ENCODE data around the gene POLR3E.

POLR3E gene

DNA sequence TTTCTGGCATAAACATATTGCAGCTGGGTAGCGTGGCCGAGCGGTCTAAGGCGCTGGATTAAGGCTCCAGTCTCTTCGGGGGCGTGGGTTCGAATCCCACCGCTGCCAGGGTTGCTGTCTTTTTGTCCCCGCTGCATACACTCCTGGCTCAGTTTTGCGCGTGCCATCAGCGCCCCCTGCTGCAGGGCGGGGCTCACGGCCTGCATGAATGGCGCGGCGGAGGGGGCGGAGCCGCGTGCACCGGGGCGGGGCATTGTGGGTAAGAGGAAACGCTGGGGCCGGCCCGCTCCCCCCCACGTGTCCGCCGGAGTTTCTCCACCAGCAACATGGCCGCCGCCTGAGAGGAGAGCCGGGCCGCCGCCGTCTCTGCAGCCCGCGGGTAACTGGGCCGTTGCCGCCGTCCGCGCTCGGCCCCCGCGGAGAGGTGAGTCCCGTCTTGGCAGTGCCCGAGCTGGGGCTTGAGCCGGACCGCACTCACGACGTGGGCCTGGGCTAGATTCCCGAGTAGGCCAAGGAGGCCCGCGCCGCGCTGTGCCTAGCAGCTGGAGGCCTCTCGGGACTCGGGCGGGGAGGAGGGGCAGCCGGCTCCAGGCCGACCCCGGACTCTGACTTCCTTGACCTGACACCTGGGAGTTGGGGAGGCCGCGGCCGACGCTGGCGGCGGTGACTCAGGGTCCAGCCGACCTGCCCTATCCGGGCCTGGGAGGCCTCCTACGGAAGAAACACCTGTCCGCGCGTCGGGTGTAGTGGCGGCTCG lies at the start of gene POLR3E:
TSS of gene POLR3E (plus strand) at position 296 of the 757 bp plus-strand sequence. CDS start 5,560 bp downstream, outside the sequence.
- DNase-seq (ENCODE audit: low read depth): peak; percentile 100

DNA sequence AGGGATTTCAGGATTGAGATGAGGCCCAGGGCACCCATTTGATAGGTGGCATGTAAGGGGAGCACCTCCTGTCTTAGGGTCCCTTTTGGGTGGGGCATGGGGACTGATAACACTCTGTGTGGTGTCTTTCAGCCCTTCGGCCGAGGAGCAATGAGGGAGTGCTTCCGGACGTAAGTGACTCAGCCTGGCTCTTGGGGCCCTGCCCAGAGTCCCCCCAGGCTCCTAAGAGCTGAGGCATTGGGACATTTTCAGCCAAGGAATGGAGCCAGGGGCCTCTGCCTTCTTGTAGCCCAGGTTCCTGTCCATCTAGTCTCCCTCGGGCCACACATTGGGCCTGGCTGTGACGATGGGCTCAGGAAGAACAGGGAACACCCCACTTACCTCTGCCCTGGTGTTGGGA lies 46.7 kb upstream of the POLR3E start:
- no peak for DNase-seq (ENCODE audit: low read depth)

DNA sequence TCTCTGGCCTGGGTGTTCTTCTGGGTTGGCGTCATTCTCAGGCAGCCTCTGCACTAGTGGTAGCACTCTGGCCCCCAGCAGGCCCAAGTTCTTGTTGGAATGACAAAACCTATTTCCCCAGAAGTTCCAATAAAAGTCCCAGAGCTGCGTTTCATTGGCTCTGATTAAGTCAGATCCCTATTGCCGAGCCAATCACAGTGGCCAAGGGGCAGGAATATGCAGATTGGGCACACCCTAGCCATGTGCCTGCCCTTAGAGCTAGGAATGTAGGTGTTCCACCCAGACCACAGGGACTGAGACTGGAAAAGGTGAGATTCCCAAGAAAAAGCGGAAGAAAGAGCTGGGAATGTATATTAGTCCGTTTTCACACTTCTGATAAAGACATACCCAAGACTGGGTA lies 44.9 kb upstream of the POLR3E start:
- no peak for DNase-seq (ENCODE audit: low read depth)

GRCh38 chr16:22253272-22253671 lies 43.9 kb upstream of the POLR3E start:
- no peak for DNase-seq (ENCODE audit: low read depth)

GRCh38 chr16:22255335-22255734 lies 41.9 kb upstream of the POLR3E start:
- no peak for DNase-seq (ENCODE audit: low read depth)

DNA sequence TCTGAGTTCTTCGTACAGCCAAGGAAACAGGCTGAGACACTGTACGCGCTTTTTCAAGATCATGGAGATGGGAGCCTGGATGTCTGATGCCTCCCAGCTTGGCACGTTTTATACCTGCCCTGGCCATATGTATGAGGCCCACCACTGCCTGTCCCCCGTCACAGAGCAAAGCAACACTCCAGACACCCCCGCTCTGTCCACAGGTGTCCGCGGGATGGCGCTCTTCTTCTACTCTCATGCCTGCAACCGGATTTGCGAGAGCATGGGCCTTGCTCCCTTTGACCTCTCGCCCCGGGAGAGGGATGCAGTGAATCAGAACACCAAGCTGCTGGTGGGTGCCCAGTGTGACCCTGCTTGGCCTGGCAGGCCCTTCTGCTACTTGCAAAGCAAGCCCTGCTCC lies 39.8 kb upstream of the POLR3E start:
- DNase-seq (ENCODE audit: low read depth): no peak

- no peak for DNase-seq (ENCODE audit: low read depth)
These were observed 36.7 kb upstream of the POLR3E start for GRCh38 chr16:22260490-22260889.

GRCh38 chr16:22262460-22262859 lies 34.7 kb upstream of the POLR3E start:
- DNase-seq (ENCODE audit: low read depth): no peak

DNA sequence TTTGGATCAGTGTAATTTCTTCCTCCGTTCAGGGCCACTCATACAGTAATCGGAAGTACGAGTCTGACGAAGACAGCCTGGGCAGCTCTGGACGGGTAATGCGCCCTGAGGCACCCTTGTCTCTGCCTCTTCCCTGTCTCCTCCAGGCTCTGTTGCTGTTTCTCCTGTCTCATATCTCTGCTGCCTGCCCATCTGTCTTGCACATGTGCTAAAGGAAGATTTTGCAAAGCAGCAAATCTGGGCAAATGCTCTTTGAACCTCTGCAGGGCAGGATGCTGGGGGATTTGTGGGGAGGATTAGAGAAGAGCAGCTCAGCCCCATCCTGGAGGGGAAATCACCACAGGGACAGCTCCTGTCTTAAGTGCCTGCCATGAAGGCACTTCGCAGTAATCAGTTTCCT lies 32.4 kb upstream of the POLR3E start:
- DNase-seq (ENCODE audit: low read depth): no peak

- DNase-seq (ENCODE audit: low read depth): no peak
These were observed 31.9 kb upstream of the POLR3E start for GRCh38 chr16:22265351-22265750.

DNA sequence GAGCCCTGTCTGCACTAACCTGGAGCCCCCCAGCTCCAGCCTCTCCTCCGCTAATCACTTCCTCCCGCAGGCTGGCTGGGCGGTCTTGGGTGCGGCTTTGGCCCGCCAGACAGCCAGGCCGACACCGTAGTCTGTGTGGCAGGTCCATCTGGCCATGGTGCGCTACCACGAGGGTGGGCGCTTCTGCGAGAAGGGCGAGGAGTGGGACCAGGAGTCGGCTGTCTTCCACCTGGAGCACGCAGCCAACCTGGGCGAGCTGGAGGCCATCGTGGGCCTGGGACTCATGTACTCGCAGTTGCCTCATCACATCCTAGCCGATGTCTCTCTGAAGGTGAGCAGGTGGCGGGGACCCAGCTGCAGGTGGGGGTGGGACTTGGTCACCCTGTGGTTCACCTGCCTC lies 30.7 kb upstream of the POLR3E start:
- no peak for DNase-seq (ENCODE audit: low read depth)

DNA sequence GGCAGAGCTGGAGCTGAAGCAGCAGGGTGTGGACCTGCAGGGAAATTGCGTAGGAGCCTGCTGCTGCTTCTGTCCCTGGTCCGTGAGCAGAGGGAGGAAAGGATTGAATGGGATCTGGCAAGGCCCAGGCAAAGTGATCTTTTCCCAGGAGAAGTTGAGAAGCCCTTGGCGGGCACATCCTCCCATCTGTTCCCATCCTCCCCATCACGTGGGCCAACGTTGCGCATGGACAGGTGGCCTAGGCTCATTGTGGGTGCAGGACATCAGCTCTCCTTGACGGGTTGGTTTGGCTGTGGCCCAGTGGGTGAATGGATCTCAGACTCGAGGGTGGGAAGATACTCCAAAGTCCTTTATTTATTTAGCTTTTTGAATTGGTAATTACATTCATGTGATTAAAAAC lies 29.4 kb upstream of the POLR3E start:
- DNase-seq (ENCODE audit: low read depth): no peak

DNA sequence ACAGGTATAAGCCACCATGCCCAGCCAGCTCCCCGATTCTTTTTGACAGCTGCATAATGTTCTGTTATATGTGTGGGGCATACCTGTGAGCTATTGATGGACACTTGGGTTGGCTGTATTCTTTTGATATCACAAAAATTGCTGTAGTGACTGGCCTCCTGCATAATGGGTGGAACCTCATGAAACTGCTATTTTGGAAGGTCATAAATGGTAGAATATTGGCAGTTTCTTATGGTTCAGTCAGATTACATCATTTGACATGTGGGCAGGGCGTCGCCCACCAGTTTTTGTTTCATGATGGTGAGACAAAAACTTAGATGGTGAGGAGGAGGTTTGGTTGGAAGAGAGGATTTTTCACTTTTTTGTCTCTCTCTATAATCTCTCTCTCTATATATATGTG lies 26.7 kb upstream of the POLR3E start:
- DNase-seq (ENCODE audit: low read depth): no peak

GRCh38 chr16:22272870-22273650 lies 24.1 kb upstream of the POLR3E start:
- DNase-seq (ENCODE audit: low read depth): no peak

GRCh38 chr16:22274916-22275315 lies 22.3 kb upstream of the POLR3E start:
- DNase-seq (ENCODE audit: low read depth): no peak

GRCh38 chr16:22278441-22279230 lies 18.6 kb upstream of the POLR3E start:
- DNase-seq (ENCODE audit: low read depth): no peak

GRCh38 chr16:22282254-22282892 lies 14.8 kb upstream of the POLR3E start:
- no peak for DNase-seq (ENCODE audit: low read depth)

DNA sequence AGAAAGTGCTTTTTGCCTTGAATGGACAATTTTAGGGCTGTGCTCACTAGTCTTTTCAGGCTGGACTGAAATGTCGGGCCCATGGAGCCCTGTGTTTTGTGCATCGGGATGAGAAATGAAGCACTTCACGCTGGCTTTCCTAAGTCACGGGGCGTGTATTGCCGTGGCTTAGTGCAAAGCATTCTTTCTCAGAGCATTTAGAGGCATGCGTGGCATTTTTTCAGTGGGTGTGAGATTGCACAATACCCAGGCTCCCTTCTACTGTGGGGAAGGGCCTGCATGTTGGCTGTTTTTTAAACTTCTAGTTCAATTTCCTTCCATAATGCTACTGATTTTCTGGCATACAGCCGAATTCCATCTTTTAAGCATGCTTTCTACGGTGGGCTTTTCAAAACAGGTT lies 12.6 kb upstream of the POLR3E start:
- no peak for DNase-seq (ENCODE audit: low read depth)

GRCh38 chr16:22285080-22285479 lies 12.1 kb upstream of the POLR3E start:
- no peak for DNase-seq (ENCODE audit: low read depth)

GRCh38 chr16:22291020-22291419 lies 6.2 kb upstream of the POLR3E start:
- no peak for DNase-seq (ENCODE audit: low read depth)

GRCh38 chr16:22291860-22292318 lies 5.3 kb upstream of the POLR3E start:
- no peak for DNase-seq (ENCODE audit: low read depth)

- DNase-seq (ENCODE audit: low read depth): no peak
These were observed 4.9 kb upstream of the POLR3E start for GRCh38 chr16:22292320-22292719.

Data from activated T-helper 1 cell treated with Interleukin-2 at 50 U/mL for 16 hours (primary cell).